Smooth muscle cell (in vitro differentiated cells): ENCODE data around the gene LRRFIP1. TPM values are rescaled to one million over a fixed set of nuclear protein-coding genes. Genes with fewer than 3 reads are reported as not detected.
"Not testable (repeated sequence)": the region's sequence is repeated elsewhere in the genome, so short reads cannot be mapped to it uniquely, and the experiment has no call there.

ENCODE experiments used
- DNase-seq: peaks from one replicate; lab custom pipeline; 2025; ENCODE audit not compliant: unreplicated experiment; lab: John Stamatoyannopoulos, UW
- H2AFZ ChIP-seq: fragments of 200-600 bp; sonication (generic); 2 replicates; pipeline ENCODE4 v1.6.0; 2016; ENCODE audit warnings: antibody characterized with exemption, low read depth, mild to moderate bottlenecking
- H3F3A ChIP-seq: fragments of 200-600 bp; sonication (generic); 2 replicates; pipeline ENCODE4 v1.6.0; 2017; ENCODE audit warnings: antibody characterized with exemption, low read depth
- H3K27ac ChIP-seq: fragments of 200-600 bp; sonication (generic); 2 replicates; pipeline ENCODE4 v1.5.1; 2016; ENCODE audit warnings: low read depth, mild to moderate bottlenecking
- H3K27me3 ChIP-seq: fragments of 200-600 bp; sonication (generic); 2 replicates; pipeline ENCODE4 v1.6.1; 2016; ENCODE audit warnings: low read depth, mild to moderate bottlenecking
- H3K36me3 ChIP-seq: fragments of 200-600 bp; sonication (generic); 2 replicates; pipeline ENCODE4 v1.5.1; 2016; ENCODE audit warnings: low read depth
- H3K4me1 ChIP-seq: fragments of 200-600 bp; sonication (generic); 2 replicates; pipeline ENCODE4 v1.5.1; 2016; ENCODE audit warnings: low read depth
- H3K4me2 ChIP-seq: fragments of 200-600 bp; sonication (generic); 2 replicates; pipeline ENCODE4 v1.6.0; 2016; ENCODE audit warnings: mild to moderate bottlenecking
- H3K4me3 ChIP-seq: fragments of 200-600 bp; sonication (generic); 2 replicates; pipeline ENCODE4 v1.5.1; 2016; ENCODE audit warnings: mild to moderate bottlenecking
- H3K79me2 ChIP-seq: fragments of 200-600 bp; sonication (generic); 2 replicates; pipeline ENCODE4 v1.6.0; 2016; ENCODE audit warnings: low read depth, mild to moderate bottlenecking
- H3K9ac ChIP-seq: fragments of 200-600 bp; sonication (generic); 2 replicates; pipeline ENCODE4 v1.6.0; 2016; ENCODE audit warnings: low read depth
- H3K9me3 ChIP-seq: fragments of 200-600 bp; sonication (generic); replicated peaks from 2 replicates; pipeline ENCODE4 v1.5.1; 2016; ENCODE audit warnings: low read depth
- H4K20me1 ChIP-seq: fragments of 200-600 bp; sonication (generic); 2 replicates; pipeline ENCODE4 v1.6.0; 2016; ENCODE audit warnings: low read depth
- CTCF ChIP-seq: fragments of 200-600 bp; sonication (generic); IDR thresholded peaks from 2 replicates; pipeline ENCODE4 v1.5.1; 2017; ENCODE audit warnings: borderline replicate concordance, mild to moderate bottlenecking, antibody characterized with exemption; ENCODE audit not compliant: insufficient read depth, poor library complexity, severe bottlenecking
- WGBS: methylation state at CpG from one replicate; pipeline ENCODE4 v1.1.7; 2016; ENCODE audit warnings: low lambda C conversion rate; 5-methylcytosine and 5-hydroxymethylcytosine counted together
- polyA plus RNA-seq: library from polyadenylated mRNA; unstranded; fragments of >200 nt; fragmentation: Nextera tagmentation; extraction: Ambion mirVana; gene quantifications from 2 replicates; pipeline ENCODE4 v1.2.1, GENCODE V29; 2016
- total RNA-seq: library from RNA; depleted of rRNA; stranded (reverse); fragments of >200 nt; gene quantifications from 2 replicates; pipeline ENCODE4 v1.2.3, GENCODE V29; 2014

Gene LRRFIP1
- total and polyA plus RNA-seq, 2 experiments from 2014 or later: 36.2 to 65.1 TPM

- H3K4me2 ChIP-seq: no peak overlapping the region
- H3F3A ChIP-seq: no peaks in the 10 kb centered on the region
- no peaks in the 10 kb centered on the region for H3K9me3 ChIP-seq
- H3K36me3 ChIP-seq: peaks cover 6% of the 10 kb centered on the region
- H3K4me1 ChIP-seq: no peaks in the 10 kb centered on the region
- no peak overlapping the region for H3K27ac ChIP-seq
- 94% methylated on average over 10 of the region's 10 CpGs for WGBS
- DNase-seq: no peak
- no peaks in the 10 kb centered on the region for H3K27me3 ChIP-seq
- no peak for TF ChIP-seq CTCF
- H3K9ac ChIP-seq: no peak overlapping the region
- no peak overlapping the region for H2AFZ ChIP-seq
- no peaks in the 10 kb centered on the region for H3K79me2 ChIP-seq
- H4K20me1 ChIP-seq: peaks cover 18% of the 10 kb centered on the region
- no peak overlapping the region for H3K4me3 ChIP-seq
Observed at GRCh38 chr2:237758185-237758584, 130.8 kb downstream of the LRRFIP1 start.

- 92% methylated on average over 10 of the region's 10 CpGs for WGBS
- TF ChIP-seq CTCF: no peak
Observed at GRCh38 chr2:237759176-237759575, 131.8 kb downstream of the LRRFIP1 start.

DNA sequence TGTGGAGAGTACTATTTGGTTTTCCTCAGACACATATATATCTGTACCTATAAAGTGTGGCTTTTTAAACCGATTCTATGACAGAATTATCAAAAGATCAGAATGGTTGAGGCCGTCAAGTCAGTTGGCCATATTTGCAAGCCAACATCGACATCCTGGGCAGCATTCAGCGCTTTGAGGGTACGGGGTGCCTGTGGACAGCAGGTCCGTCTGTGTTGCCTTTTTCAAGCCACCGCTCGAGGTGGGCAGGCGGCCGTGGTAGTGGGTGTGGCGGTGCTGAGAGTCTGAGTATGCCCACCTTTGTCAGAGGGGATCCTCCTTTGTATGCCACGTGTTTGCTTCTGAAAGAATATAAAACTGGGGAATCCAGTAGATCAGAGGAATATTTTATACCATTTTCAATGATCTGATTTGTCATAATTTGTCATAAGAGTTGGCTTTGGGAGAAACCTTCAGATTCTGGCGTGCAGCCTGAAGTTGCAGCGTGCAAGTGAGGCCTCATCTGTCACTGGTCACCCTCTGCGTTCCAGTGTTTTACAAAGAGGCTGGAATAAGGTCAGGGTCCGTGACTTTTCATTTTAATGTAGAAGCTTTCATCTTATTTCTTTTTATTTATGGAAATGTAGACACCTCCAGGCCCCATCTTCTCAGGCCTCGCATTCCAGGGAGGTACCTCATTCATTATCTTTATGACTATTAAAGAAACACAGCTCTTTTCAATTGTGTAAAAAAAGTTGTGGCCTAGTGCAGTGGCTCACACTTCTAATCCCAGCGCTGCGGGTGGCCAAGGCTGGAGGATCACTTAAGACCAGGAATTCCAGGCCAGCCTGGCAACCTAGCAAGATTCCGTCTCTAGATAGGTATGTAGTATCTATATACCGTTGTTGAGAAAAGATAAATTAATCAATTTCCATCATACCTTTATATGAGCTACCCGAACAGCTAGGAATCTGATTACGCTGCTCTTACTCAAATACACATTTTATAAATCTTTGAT, 133.4 kb downstream of the LRRFIP1 start:
- Histone ChIP-seq H2AFZ (no peak overlapping the region), H4K20me1 (peaks cover 6% of the 10 kb centered on the region), H3K27me3 (no peaks in the 10 kb centered on the region), H3K4me2 (no peak overlapping the region), H3K4me1 (no peaks in the 10 kb centered on the region), H3K9ac (no peak overlapping the region), H3K79me2 (no peaks in the 10 kb centered on the region), H3K27ac (no peak overlapping the region), H3K9me3 (no peaks in the 10 kb centered on the region), H3K36me3 (peaks cover 6% of the 10 kb centered on the region), H3K4me3 (no peak overlapping the region), H3F3A (no peaks in the 10 kb centered on the region)
- no peak for TF ChIP-seq CTCF
- WGBS: 88% methylated on average over 23 of the region's 23 CpGs
- DNase-seq: no peak

More at GRCh38 chr2:237759176-237759575, 131.8 kb downstream of the LRRFIP1 start:
- H3K9me3 ChIP-seq: no peaks in the 10 kb centered on the region
- no peak overlapping the region for H3K27ac ChIP-seq
- H3K9ac ChIP-seq: no peak overlapping the region
- no peaks in the 10 kb centered on the region for H3K27me3 ChIP-seq
- H3K4me1 ChIP-seq: no peaks in the 10 kb centered on the region
- peaks cover 14% of the 10 kb centered on the region for H4K20me1 ChIP-seq
- no peak overlapping the region for H3K4me3 ChIP-seq
- no peak overlapping the region for H3K4me2 ChIP-seq
- no peaks in the 10 kb centered on the region for H3F3A ChIP-seq
- no peak overlapping the region for H2AFZ ChIP-seq
- peaks cover 6% of the 10 kb centered on the region for H3K36me3 ChIP-seq
- DNase-seq: no peak
- no peaks in the 10 kb centered on the region for H3K79me2 ChIP-seq

- not testable (repeated sequence) for H3K36me3 ChIP-seq, H3K27me3 ChIP-seq, H3F3A ChIP-seq, H3K27ac ChIP-seq, H4K20me1 ChIP-seq, H3K9ac ChIP-seq, H2AFZ ChIP-seq, H3K4me3 ChIP-seq, DNase-seq, H3K4me1 ChIP-seq, H3K9me3 ChIP-seq, H3K4me2 ChIP-seq, H3K79me2 ChIP-seq
- WGBS: 79% methylated on average over 9 of the region's 9 CpGs
Observed at GRCh38 chr2:237762291-237763182, 135.2 kb downstream of the LRRFIP1 start.
